HepG2 (cell line): Measurements from ENCODE around the gene CD300LG. TPM values are rescaled to one million over a fixed set of nuclear protein-coding genes. Genes with fewer than 3 reads are reported as not detected.

Source experiments
- ATAC-seq: fragments of 200-7000 bp; cut with Tn5 transposase; 3 replicates; pipeline ENCODE4 v1.9.1; 2020; ENCODE audit warnings: mild to moderate bottlenecking, moderate library complexity
- BruUV-seq: library from RNA; stranded (reverse); fragments of 400-500 nt; replicated peaks from 2 replicates; lab custom pipeline; 2021; lab: Mats Ljungman, UMichigan
- CTCF ChIA-PET: fragments of 300-600 bp; formaldehyde crosslinking; extraction: SDS; loops from one replicate; lab custom pipeline; 2021; ENCODE audit warnings: low total read pairs, inconsistent platforms, low intra/inter-chr PET ratio; lab: Yijun Ruan, JAX
- POLR2A ChIA-PET: fragments of 350-600 bp; sonication (Branson Sonifier 250); formaldehyde crosslinking; loops from one replicate; lab custom pipeline; 2020; ENCODE audit warnings: antibody characterized with exemption, inconsistent platforms; lab: Yijun Ruan, JAX
- DNase-seq: peaks from one replicate; pipeline ENCODE4 v3.0.0-alpha.2; 2015; ENCODE audit warnings: low spot score
- FAIRE-seq: peaks from 3 replicates; lab custom pipeline; 2011; peaks lifted over from hg19 to GRCh38; lab: Jason Lieb, UNC
- H2AFZ ChIP-seq: one replicate; pipeline ENCODE4 v1.6.1; 2011; ENCODE audit warnings: low read length, inconsistent platforms
- H3K27ac ChIP-seq: fragments of 300-600 bp; 3 replicates; pipeline ENCODE4 v1.8.0; 2011; ENCODE audit warnings: mixed run types, mild to moderate bottlenecking, mixed read lengths, low read length, inconsistent platforms; ENCODE audit not compliant: insufficient read depth; ENCODE audit errors: extremely low read length
- H3K27me3 ChIP-seq, 2 experiments: fragments of 200-600 bp in 1 of 2; 2 replicates in 1 of 2; 3 replicates in 1 of 2; pipeline versions ENCODE4 v1.6.0 to v1.8.0; 2011; ENCODE audit warnings: low read length in 2 of 2, mild to moderate bottlenecking in 2 of 2, moderate library complexity in 2 of 2, inconsistent platforms in 1 of 2; ENCODE audit not compliant: insufficient read depth in 2 of 2, control insufficient read depth in 1 of 2
- H3K36me3 ChIP-seq, 2 experiments: fragments of 200-600 bp in 1 of 2; replicated peaks in 1 of 2; 2 replicates in 1 of 2; 3 replicates in 1 of 2; pipeline versions ENCODE4 v1.5.1 to v1.8.0; 2011; ENCODE audit warnings: low read length in 2 of 2, inconsistent platforms in 1 of 2; ENCODE audit not compliant: insufficient read depth in 2 of 2, control insufficient read depth in 1 of 2
- H3K4me1 ChIP-seq: 2 replicates; pipeline ENCODE4 v1.5.1; 2012; ENCODE audit warnings: low read length, inconsistent platforms; ENCODE audit not compliant: insufficient read depth
- H3K4me2 ChIP-seq: 2 replicates; pipeline ENCODE4 v1.6.0; 2011; ENCODE audit warnings: low read depth, low read length, inconsistent platforms
- H3K4me3 ChIP-seq, 3 experiments: fragments of 200-600 bp in 1 of 3; sonication (generic), shearing (Covaris generic) in 1 of 3; replicated peaks in 1 of 3; 2 replicates each; pipeline ENCODE4 v1.5.1; 2011 to 2016; ENCODE audit warnings: low read length in 3 of 3, inconsistent platforms in 2 of 3, low read depth in 2 of 3, mild to moderate bottlenecking in 2 of 3, control low read depth in 1 of 3, mixed read lengths in 1 of 3; ENCODE audit not compliant: insufficient read depth in 1 of 3
- H3K79me2 ChIP-seq: one replicate; pipeline ENCODE4 v1.6.1; 2011; ENCODE audit warnings: low read length, inconsistent platforms; ENCODE audit not compliant: insufficient read depth
- H3K9ac ChIP-seq: 2 replicates; pipeline ENCODE4 v1.6.0; 2011; ENCODE audit warnings: mild to moderate bottlenecking, low read depth, low read length, inconsistent platforms; ENCODE audit not compliant: insufficient read depth
- H3K9me3 ChIP-seq: 2 replicates; pipeline ENCODE4 v1.5.1; 2012; ENCODE audit warnings: mild to moderate bottlenecking, low read length
- H4K20me1 ChIP-seq: 2 replicates; pipeline ENCODE4 v1.6.0; 2011; ENCODE audit warnings: inconsistent platforms, mild to moderate bottlenecking, low read length, moderate library complexity; ENCODE audit not compliant: insufficient read depth
- HOXA3 ChIP-seq: sonication (generic); formaldehyde crosslinking; IDR thresholded peaks from 2 replicates; pipeline ENCODE4 v1.5.0; 2020; ENCODE audit warnings: missing genetic modification reagents
- ISX ChIP-seq: sonication (generic); formaldehyde crosslinking; conservative IDR thresholded peaks from 2 replicates; pipeline ENCODE4 v1.5.0; 2020; ENCODE audit warnings: missing genetic modification reagents
- KDM5B ChIP-seq: sonication (generic); formaldehyde crosslinking; IDR thresholded peaks from 2 replicates; pipeline ENCODE4 v1.4.0; 2020; ENCODE audit warnings: missing genetic modification reagents, mild to moderate bottlenecking, borderline replicate concordance
- RFX1 ChIP-seq: fragments of 450-650 bp; IDR thresholded peaks from 2 replicates; pipeline ENCODE4 v1.6.1; 2017
- ZBTB7A ChIP-seq: sonication (generic); formaldehyde crosslinking; IDR thresholded peaks from 2 replicates; pipeline ENCODE4 v1.8.0; 2022; ENCODE audit warnings: mild to moderate bottlenecking, missing genetic modification reagents
- ZNF788 ChIP-seq: sonication (generic); formaldehyde crosslinking; IDR thresholded peaks from 2 replicates; pipeline ENCODE4 v1.5.0; 2020; ENCODE audit warnings: mild to moderate bottlenecking, missing genetic modification reagents, borderline replicate concordance
- WGBS: methylation state at CpG from one replicate; pipeline ENCODE4 v1.1.6; 2017; ENCODE audit warnings: low lambda C conversion rate; 5-methylcytosine and 5-hydroxymethylcytosine counted together
- in situ Hi-C: cut with HindIII; loops from 2 replicates; pipeline ENCODE4 v1.10.0; 2017; ENCODE audit warnings: low pct_unique_long_range_greater_than_20kb; ENCODE audit not compliant: extremely low pct_ligation_motif_present
- intact Hi-C: fragments of 100-400 bp; cut with micrococcal nuclease; formaldehyde crosslinking; loops from one replicate; pipeline ENCODE4 v1.10.0; 2022; ENCODE audit not compliant: unreplicated experiment
- polyA plus RNA-seq, 8 experiments: library from polyadenylated mRNA; depleted of rRNA in 3 of 8; stranded (reverse) in 7 of 8; unstranded in 1 of 8; fragments of >200 nt; fragmentation: Illumina TruSeq in 4 of 8; extraction: Trizol in 4 of 8; gene quantifications; 2 replicates each; pipeline versions ENCODE4 v1.2.1 to v1.2.3, GENCODE V29; 2011 to 2016; ENCODE audit warnings: low read depth in 4 of 8, missing spikeins in 1 of 8, mixed read lengths in 1 of 8; ENCODE audit not compliant: insufficient read depth in 1 of 8
- total RNA-seq, 5 experiments: library from RNA; depleted of rRNA; stranded (reverse); fragments of >200 nt; fragmentation: Illumina TruSeq; extraction: Trizol; gene quantifications; 2 replicates each; pipeline ENCODE4 v1.2.3, GENCODE V29; 2016; ENCODE audit warnings: low read depth in 1 of 5
- TF ChIP-seq, protein P1 (sequence below): sonication (generic); formaldehyde crosslinking; IDR thresholded peaks from 2 replicates; pipeline ENCODE4 v1.9.0; 2021; ENCODE audit warnings: missing genetic modification reagents, borderline replicate concordance
- TF ChIP-seq, protein P2 (sequence below): sonication (generic); formaldehyde crosslinking; IDR thresholded peaks from 2 replicates; pipeline ENCODE4 v1.5.0; 2020; ENCODE audit warnings: missing genetic modification reagents

CD300LG gene
- total and polyA plus RNA-seq, 2 of the 13 experiments (the other 11 are each of a cell fraction or from before 2014, with no cell fraction given), result not detected

DNA sequence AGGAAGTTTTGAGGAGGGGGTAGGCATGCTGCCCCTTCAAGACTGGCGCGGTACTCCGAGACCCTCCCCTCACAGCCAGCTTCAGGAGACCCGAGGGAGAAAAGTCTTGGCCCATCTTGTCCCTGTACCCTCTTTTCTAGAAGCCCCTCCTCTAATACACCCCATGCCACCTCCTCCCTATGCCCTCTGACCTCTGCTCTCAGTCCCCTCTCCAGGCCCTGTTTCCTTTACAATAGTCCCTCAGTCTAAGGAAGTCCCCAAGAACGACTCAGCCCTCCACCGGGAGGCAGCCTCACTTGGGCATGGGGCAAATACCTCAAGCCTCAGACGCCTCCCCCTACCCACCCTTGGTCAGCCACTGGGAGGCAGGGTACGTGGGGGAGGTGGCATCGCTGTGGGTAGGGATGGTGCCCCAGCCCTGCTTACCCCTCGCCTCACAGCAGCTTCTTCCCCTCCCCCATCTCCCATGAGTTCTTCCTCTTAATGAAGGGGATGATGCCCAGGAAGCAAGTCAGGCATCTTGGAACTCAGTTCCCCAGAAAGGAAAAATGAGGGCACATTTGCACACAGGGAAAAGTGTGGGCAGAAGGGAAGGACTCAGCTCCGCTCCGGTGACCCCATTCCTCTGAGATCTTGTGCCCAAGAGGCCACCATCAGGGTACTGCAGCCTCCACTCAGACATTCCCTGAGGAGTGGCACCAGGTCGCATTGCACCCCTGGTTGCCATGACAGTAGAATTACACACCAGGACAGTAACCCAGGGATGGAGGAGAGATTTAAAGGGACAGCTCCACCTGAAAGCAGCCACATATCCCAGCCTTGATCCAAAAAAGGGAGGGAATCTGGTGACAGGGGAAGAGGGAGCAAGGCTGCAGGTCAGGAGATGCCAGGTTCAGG is 54.1 kb downstream of the CD300LG start:
- peaks cover 2% of the 10 kb centered on the region; the same call in 1 of the 2 replicates for H4K20me1 ChIP-seq
- H3K79me2 ChIP-seq, result no peaks in the 10 kb centered on the region
- H3K4me3 ChIP-seq, result peak overlapping the region in 1 of 3 experiments; percentile 51; a peak in 1 of 6 replicates
- H3K36me3 ChIP-seq, result no peaks in the 10 kb centered on the region
- FAIRE-seq, result no peak
- in situ Hi-C loops, result no loop called here
- no peak for ATAC-seq
- intact Hi-C loops, result no loop called here
- H2AFZ ChIP-seq, result no peak overlapping the region
- H3K4me2 ChIP-seq, result peak overlapping the region; percentile 32
- H3K27me3 ChIP-seq, result peaks cover 15 to 79% of the 10 kb centered on the region in 2 experiments
- H3K9me3 ChIP-seq, result no peaks in the 10 kb centered on the region
- ChIA-PET CTCF (no interaction called here), POLR2A (no interaction called here)
- H3K27ac ChIP-seq, result no peak overlapping the region
- peaks cover 17% of the 10 kb centered on the region for H3K4me1 ChIP-seq
- no peak overlapping the region for H3K9ac ChIP-seq
- no peak for DNase-seq
- WGBS, result 26% methylated on average over 13 of the region's 13 CpGs
- TF ChIP-seq ZNF788 (no peak), RFX1 (peak; percentile 12; the same call in 1 of the 2 replicates), ZBTB7A (0 out of 2 replicates have a peak, but pooled peaks have one; percentile 25), KDM5B (0 out of 2 replicates have a peak, but pooled peaks have one; percentile 20), HOXA3 (CRISPR knock-in tag) (0 out of 2 replicates have a peak, but pooled peaks have one; percentile 4), ISX (CRISPR knock-in tag) (no peak)
- TF ChIP-seq, protein P1, sequence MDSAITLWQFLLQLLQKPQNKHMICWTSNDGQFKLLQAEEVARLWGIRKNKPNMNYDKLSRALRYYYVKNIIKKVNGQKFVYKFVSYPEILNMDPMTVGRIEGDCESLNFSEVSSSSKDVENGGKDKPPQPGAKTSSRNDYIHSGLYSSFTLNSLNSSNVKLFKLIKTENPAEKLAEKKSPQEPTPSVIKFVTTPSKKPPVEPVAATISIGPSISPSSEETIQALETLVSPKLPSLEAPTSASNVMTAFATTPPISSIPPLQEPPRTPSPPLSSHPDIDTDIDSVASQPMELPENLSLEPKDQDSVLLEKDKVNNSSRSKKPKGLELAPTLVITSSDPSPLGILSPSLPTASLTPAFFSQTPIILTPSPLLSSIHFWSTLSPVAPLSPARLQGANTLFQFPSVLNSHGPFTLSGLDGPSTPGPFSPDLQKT, result no peak
- TF ChIP-seq, protein P2, sequence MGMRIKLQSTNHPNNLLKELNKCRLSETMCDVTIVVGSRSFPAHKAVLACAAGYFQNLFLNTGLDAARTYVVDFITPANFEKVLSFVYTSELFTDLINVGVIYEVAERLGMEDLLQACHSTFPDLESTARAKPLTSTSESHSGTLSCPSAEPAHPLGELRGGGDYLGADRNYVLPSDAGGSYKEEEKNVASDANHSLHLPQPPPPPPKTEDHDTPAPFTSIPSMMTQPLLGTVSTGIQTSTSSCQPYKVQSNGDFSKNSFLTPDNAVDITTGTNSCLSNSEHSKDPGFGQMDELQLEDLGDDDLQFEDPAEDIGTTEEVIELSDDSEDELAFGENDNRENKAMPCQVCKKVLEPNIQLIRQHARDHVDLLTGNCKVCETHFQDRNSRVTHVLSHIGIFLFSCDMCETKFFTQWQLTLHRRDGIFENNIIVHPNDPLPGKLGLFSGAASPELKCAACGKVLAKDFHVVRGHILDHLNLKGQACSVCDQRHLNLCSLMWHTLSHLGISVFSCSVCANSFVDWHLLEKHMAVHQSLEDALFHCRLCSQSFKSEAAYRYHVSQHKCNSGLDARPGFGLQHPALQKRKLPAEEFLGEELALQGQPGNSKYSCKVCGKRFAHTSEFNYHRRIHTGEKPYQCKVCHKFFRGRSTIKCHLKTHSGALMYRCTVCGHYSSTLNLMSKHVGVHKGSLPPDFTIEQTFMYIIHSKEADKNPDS (CRISPR knock-in tag), result no peak
- BruUV-seq, result no TSS peak
